Measurements from ENCODE around the gene POLD3.

The POLD3 gene

GRCh38 chr11:74676596-74676995 lies 84.2 kb downstream of the POLD3 start:
- DNase-seq: no peak

DNA sequence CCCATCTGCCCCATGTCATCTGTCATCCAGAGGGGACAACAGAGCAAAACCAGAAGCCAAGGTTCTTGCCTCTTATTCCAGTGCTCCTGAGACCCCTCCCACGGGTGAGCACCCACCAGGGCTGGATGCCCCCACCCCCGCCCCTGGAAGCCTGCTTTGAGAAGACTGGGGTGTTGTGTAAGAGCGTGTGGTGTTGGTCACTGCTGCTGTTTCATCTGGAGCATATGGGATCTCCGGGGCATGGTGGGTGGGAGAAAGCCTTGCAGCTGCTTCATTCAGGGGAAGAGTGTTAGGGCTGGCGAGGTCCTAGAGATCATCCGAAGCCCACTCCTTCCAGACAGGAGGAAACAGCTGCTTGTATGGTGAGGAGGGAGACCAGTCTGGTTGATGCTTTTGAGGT lies 84.7 kb downstream of the POLD3 start:
- DNase-seq: no peak

DNA sequence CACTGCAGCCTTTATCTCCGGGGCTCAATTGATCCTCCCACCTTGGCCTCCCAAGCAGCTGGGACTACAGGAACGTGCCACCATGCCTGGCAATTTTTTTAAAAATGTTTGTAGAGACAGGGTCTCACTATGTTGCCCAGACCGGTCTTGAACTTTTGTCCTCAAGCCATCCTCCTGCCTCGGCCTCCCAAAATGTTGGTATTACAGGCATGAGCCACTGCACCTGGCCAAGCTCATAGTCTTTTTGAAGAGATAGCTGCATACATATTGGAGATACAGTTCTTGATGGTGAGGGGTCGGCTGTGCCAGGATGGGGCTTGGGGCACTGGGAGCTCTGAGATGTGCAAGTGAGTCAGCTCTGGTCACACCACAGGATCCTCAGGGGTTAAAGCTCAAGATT lies 85.7 kb downstream of the POLD3 start:
- no peak for DNase-seq

GRCh38 chr11:74678591-74679512 lies 86.5 kb downstream of the POLD3 start:
- DNase-seq: no peak

GRCh38 chr11:74679513-74679865 lies 87.1 kb downstream of the POLD3 start:
- no peak for DNase-seq

DNA sequence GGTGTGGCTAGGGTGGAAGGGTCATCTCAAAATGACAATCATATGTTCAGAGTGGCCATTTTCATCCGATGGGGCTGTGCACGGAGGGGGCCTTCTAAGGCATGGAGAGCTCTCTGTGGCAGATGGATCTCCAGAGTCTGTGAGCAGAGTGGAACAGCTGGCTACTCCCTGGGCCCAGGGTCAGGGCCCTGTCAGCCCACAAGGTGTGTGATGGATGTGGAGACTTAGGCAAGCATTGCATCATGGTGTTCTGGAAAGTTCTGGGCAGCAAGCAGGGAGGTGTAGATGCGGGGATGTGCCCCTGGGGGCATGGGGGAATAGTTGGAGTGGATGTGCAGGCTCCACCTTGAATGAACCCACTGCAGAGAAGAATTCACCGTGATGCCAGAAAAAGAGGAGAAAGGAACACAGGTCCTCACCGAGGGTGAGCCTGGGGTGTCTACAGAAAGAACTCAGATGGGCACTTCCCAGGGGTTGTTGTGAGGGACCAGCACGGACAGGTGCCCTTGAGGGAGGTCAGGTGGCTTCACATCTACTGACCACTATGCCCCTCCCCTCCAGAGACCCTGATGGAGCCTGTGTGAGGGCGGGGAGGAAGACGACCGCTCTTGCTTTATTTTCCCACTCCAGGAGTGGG lies 87.8 kb downstream of the POLD3 start:
- DNase-seq: no peak

GRCh38 chr11:74680703-74681531 lies 88.5 kb downstream of the POLD3 start:
- DNase-seq: no peak

- no peak for DNase-seq
Measured at GRCh38 chr11:74681686-74682651, 89.6 kb downstream of the POLD3 start.

- no peak for DNase-seq
Measured at GRCh38 chr11:74682731-74683278, 90.4 kb downstream of the POLD3 start.

DNA sequence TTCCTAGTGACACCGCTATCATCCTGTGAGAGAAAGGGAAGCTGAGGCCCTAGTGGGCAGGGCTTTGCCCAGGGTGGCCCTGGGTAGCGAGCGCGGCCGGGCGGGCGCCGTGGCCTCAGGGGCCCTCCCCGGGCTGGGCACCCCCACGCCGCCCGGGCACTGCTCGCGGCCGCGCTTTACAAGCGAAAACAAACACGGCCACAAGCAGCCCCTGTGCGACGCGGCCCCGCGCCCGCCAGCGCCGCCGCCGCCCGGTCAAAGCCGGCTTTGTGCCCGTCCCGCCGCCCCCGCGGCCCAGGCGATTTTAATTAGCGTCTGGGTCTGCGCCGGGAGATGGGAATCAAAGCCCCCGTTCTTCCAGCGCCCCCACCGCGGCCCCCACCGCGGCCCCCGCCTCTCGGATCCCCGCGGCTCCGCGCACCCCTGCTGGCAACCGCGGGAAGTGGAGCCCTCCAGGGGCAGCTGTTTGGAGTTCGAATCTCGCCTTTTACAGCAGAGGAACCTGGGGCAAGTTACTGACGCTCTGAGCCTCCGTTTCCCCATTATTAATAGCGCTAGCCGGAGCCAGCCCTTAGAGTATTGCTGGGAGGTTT lies 91.0 kb downstream of the POLD3 start:
- no peak for DNase-seq

GRCh38 chr11:74683941-74684481 lies 91.6 kb downstream of the POLD3 start:
- no peak for DNase-seq

- DNase-seq: no peak
Measured at GRCh38 chr11:74684661-74685060, 92.3 kb downstream of the POLD3 start.

GRCh38 chr11:74685338-74685737 lies 93.0 kb downstream of the POLD3 start:
- DNase-seq: no peak

GRCh38 chr11:74685905-74686304 lies 93.5 kb downstream of the POLD3 start:
- DNase-seq: no peak

- DNase-seq: no peak
Measured at GRCh38 chr11:74686792-74687191, 94.4 kb downstream of the POLD3 start.

DNA sequence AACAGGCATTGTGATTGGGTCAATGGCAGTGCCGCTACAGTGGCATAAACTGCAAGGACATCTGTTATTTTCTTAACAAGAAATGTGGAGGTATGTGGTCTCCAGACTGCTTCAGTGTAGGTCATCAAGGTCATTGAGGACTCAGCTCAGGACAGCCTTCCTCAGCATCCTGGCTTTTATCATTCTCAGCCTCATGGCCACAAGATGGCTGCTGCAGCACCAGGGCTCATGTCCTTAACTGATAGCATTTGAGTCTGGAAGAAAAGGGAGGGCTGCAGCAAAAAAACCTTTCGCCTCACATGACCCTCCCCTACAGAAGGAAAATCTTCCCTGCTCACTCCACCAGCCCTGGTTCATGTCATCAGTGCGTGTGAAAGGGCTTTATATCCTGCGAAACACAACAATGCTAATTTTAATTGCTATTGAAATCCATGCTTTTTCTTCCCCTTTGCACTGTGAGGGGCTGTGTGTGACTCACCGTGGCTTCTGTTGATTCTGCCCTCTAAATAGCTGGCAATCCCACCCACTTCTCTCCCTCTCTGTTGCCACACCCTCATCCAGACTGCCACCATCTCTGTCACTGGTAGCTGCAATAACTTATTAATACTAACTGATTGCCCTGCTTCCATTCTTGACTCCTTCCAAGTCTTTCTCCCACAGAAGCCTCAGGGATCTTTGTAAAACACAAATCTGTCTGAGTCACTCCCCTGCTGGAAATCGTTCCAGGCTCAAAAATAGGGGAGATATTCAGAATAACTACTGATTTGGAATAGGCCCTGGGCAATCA lies 95.0 kb downstream of the POLD3 start:
- no peak for DNase-seq

DNA sequence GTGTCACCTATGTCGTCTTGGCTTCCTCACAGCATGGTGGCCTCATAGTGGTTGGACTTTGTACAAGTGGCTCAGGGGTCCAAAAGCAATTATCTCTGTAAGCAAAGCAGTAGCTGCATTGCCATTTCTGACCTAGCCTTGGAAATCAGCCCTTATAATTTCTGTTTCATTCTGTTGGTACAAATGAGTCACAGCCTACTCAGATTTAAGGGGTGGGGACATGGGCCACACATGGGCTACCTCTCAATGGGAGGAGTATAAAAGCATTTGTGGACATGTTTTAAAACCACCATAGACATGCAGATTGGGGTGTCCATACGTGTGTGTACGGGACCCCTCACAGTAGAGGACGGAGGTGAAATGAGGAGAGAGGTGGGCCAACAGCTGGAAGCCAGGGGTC lies 97.3 kb downstream of the POLD3 start:
- no peak for DNase-seq

DNA sequence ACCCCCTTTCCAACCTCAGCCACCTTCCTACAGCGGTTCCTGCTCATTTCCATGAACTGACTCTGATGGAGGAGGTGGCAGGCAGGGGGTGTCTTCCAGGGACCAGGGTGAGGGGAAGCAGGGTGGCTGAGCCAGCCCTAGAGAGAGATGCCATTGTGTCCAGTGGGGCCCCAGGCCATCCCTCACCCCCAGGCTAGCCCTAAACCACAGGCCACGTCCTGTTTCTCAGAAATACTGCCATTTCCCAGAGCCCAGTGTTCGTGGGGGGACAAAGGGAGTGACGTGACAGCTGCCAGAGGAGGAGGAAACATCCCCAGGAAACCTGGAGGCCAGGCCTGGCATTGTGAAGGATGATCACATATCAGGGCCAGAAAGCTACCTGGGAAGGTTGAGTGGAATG lies 99.4 kb downstream of the POLD3 start:
- DNase-seq: no peak
